Cardiac muscle cell (in vitro differentiated cells and primary cell): ENCODE data around the gene TRABD. TPM values are rescaled to one million over a fixed set of nuclear protein-coding genes. Genes with fewer than 3 reads are reported as not detected.
A peak's percentile ranks its signal among the peaks of the same experiment; 100 is the strongest.

Experiments used
- DNase-seq, 2 donors: peaks; one replicate each; pipeline versions ENCODE4 v3.0.0 to v3.0.0-alpha.2; 2010 to 2017; ENCODE audit warnings: low read depth in 1 of 2, low spot score in 1 of 2
- H3K27ac ChIP-seq: fragments of 200-600 bp; sonication (generic); 2 replicates; pipeline ENCODE4 v1.5.1; 2016
- H3K27me3 ChIP-seq: fragments of 200-600 bp; sonication (generic); 2 replicates; pipeline ENCODE4 v1.6.0; 2016; ENCODE audit warnings: control low read depth
- H3K36me3 ChIP-seq: fragments of 200-600 bp; sonication (generic); 2 replicates; pipeline ENCODE4 v1.5.1; 2016; ENCODE audit warnings: control low read depth
- H3K4me1 ChIP-seq: fragments of 200-600 bp; sonication (generic); 2 replicates; pipeline ENCODE4 v1.8.1; 2017; ENCODE audit warnings: low read depth, mild to moderate bottlenecking, mixed run types
- H3K4me3 ChIP-seq: fragments of 200-600 bp; sonication (generic); 2 replicates; pipeline ENCODE4 v1.5.1; 2016; ENCODE audit warnings: mild to moderate bottlenecking
- H3K9me3 ChIP-seq: fragments of 200-600 bp; sonication (generic); 2 replicates; pipeline ENCODE4 v1.5.1; 2017; ENCODE audit warnings: low read depth, mild to moderate bottlenecking, control low read depth
- CTCF ChIP-seq: IDR thresholded peaks from 2 replicates; pipeline ENCODE4 v1.5.1; 2012; ENCODE audit warnings: low read depth, mild to moderate bottlenecking, low read length
- polyA plus RNA-seq: library from polyadenylated mRNA; unstranded; fragments of >200 nt; fragmentation: Nextera tagmentation; extraction: Ambion mirVana; gene quantifications from 2 replicates; pipeline ENCODE4 v1.2.1, GENCODE V29; 2016
- total RNA-seq: library from RNA; depleted of rRNA; stranded (reverse); fragments of >200 nt; gene quantifications from 2 replicates; pipeline ENCODE4 v1.2.3, GENCODE V29; 2016

The TRABD gene
- total and polyA plus RNA-seq, 2 experiments from 2014 or later = 50.7 to 59.6 TPM

GRCh38 chr22:50247748-50248147 is 62.0 kb downstream of the TRABD start:
- H3K27ac ChIP-seq = no peak overlapping the region

GRCh38 chr22:50248196-50249081 is 62.7 kb downstream of the TRABD start:
- TF ChIP-seq CTCF = no peak

More at GRCh38 chr22:50247748-50248147, 62.0 kb downstream of the TRABD start:
- Histone ChIP-seq H3K27me3 (no peaks in the 10 kb centered on the region), H3K36me3 (peaks cover 6% of the 10 kb centered on the region), H3K9me3 (no peaks in the 10 kb centered on the region), H3K4me1 (peaks cover 18% of the 10 kb centered on the region), H3K4me3 (no peak overlapping the region)
- TF ChIP-seq CTCF = no peak
- peak in 1 of 2 donors; percentile 81 for DNase-seq

More at GRCh38 chr22:50248196-50249081, 62.7 kb downstream of the TRABD start:
- H3K27ac ChIP-seq = no peak overlapping the region
- no peaks in the 10 kb centered on the region for H3K9me3 ChIP-seq
- H3K4me1 ChIP-seq = peaks cover 14% of the 10 kb centered on the region
- no peak for DNase-seq
- H3K4me3 ChIP-seq = no peak overlapping the region
- H3K36me3 ChIP-seq = peaks cover 6% of the 10 kb centered on the region
- no peaks in the 10 kb centered on the region for H3K27me3 ChIP-seq

Other genes starting within 250 kb of the TRABD start
- 37.4 and 62.2 TPM in 2 replicates for gene PIM3, start 225.1 kb upstream of the TRABD start, total RNA-seq
- gene PIM3, start 225.1 kb upstream of the TRABD start, polyA plus RNA-seq = 46.1 and 74.4 TPM in 2 replicates
- 1.8 TPM in 1 of 2 replicates, not detected in the other for gene IL17REL, start 173.1 kb upstream of the TRABD start, total RNA-seq
- gene IL17REL, start 173.1 kb upstream of the TRABD start, polyA plus RNA-seq = not detected in 2 replicates
- gene TTLL8, start 127.6 kb upstream of the TRABD start, total RNA-seq = not detected in 2 replicates
- gene TTLL8, start 127.6 kb upstream of the TRABD start, polyA plus RNA-seq = not detected in 2 replicates
- gene MLC1, start 100.5 kb upstream of the TRABD start, total RNA-seq = 0.11 and 0.27 TPM in 2 replicates
- 0.32 TPM in 1 of 2 replicates, not detected in the other for gene MLC1, start 100.5 kb upstream of the TRABD start, polyA plus RNA-seq
- 0.18 TPM in 1 of 2 replicates, not detected in the other for gene MOV10L1, start 95.9 kb upstream of the TRABD start, total RNA-seq
- gene MOV10L1, start 95.9 kb upstream of the TRABD start, polyA plus RNA-seq = 1.1 TPM in 1 of 2 replicates, not detected in the other
- gene PANX2, start 15.2 kb upstream of the TRABD start, total RNA-seq = 22.1 and 30.9 TPM in 2 replicates
- 6.9 and 9.5 TPM in 2 replicates for gene PANX2, start 15.2 kb upstream of the TRABD start, polyA plus RNA-seq
- 39.4 and 54.5 TPM in 2 replicates for gene SELENOO, start 15.1 kb downstream of the TRABD start, total RNA-seq
- 29.8 and 30.2 TPM in 2 replicates for gene SELENOO, start 15.1 kb downstream of the TRABD start, polyA plus RNA-seq
- 32.9 and 46.1 TPM in 2 replicates for gene TUBGCP6, start 59.1 kb downstream of the TRABD start, total RNA-seq
- gene TUBGCP6, start 59.1 kb downstream of the TRABD start, polyA plus RNA-seq = 32.6 and 48.3 TPM in 2 replicates
- 28.4 and 57.3 TPM in 2 replicates for gene HDAC10, start 65.4 kb downstream of the TRABD start, total RNA-seq
- 19.8 and 20.8 TPM in 2 replicates for gene HDAC10, start 65.4 kb downstream of the TRABD start, polyA plus RNA-seq
- gene MAPK12, start 75.8 kb downstream of the TRABD start, total RNA-seq = 45.5 and 52.1 TPM in 2 replicates
- gene MAPK12, start 75.8 kb downstream of the TRABD start, polyA plus RNA-seq = 61.5 and 67.1 TPM in 2 replicates
- 0.49 and 0.63 TPM in 2 replicates for gene MAPK11, start 84.5 kb downstream of the TRABD start, total RNA-seq
- gene MAPK11, start 84.5 kb downstream of the TRABD start, polyA plus RNA-seq = 0.12 TPM in 1 of 2 replicates, not detected in the other
- gene PLXNB2, start 121.7 kb downstream of the TRABD start, total RNA-seq = 142 and 195 TPM in 2 replicates
- gene PLXNB2, start 121.7 kb downstream of the TRABD start, polyA plus RNA-seq = 77.0 and 83.2 TPM in 2 replicates
- gene DENND6B, start 141.1 kb downstream of the TRABD start, total RNA-seq = 7.0 and 7.9 TPM in 2 replicates
- gene DENND6B, start 141.1 kb downstream of the TRABD start, polyA plus RNA-seq = 10.6 and 13.3 TPM in 2 replicates
- 78.6 and 88.4 TPM in 2 replicates for gene PPP6R2, start 157.4 kb downstream of the TRABD start, total RNA-seq
- gene PPP6R2, start 157.4 kb downstream of the TRABD start, polyA plus RNA-seq = 39.8 and 41.4 TPM in 2 replicates